Brain microvascular endothelial cell (primary cell): ENCODE measurements around the gene ZFPL1.

Experiments used
- DNase-seq: peaks from one replicate; pipeline ENCODE4 v3.0.0-alpha.2; 2020
- H3K27ac ChIP-seq: fragments of 250-450 bp; sonication (Bioruptor Pico); 2 replicates; pipeline ENCODE4 v1.5.1; 2020; ENCODE audit warnings: mild to moderate bottlenecking, moderate library complexity
- H3K27me3 ChIP-seq: fragments of 250-450 bp; sonication (Bioruptor Pico); replicated peaks from 2 replicates; pipeline ENCODE4 v1.5.1; 2020; ENCODE audit warnings: mild to moderate bottlenecking
- H3K36me3 ChIP-seq: fragments of 250-450 bp; sonication (Bioruptor Pico); replicated peaks from 2 replicates; pipeline ENCODE4 v1.5.1; 2020; ENCODE audit warnings: mild to moderate bottlenecking
- H3K4me3 ChIP-seq: 2 replicates; pipeline ENCODE4 v1.5.1; 2011; ENCODE audit warnings: low read depth, mild to moderate bottlenecking, control low read depth, low read length, moderate library complexity
- in situ Hi-C: cut with HindIII; loops from 2 replicates; pipeline ENCODE4 v1.10.0; 2017; ENCODE audit warnings: low sequenced_read_pairs, low pct_ligation_motif_present
- TF ChIP-seq, protein P1 (sequence below): IDR thresholded peaks from 2 replicates; pipeline ENCODE4 v1.5.1; 2011; ENCODE audit warnings: low read depth, mild to moderate bottlenecking, moderate library complexity, low read length, control low read depth, inconsistent platforms; ENCODE audit errors: missing control alignments

Gene ZFPL1

DNA sequence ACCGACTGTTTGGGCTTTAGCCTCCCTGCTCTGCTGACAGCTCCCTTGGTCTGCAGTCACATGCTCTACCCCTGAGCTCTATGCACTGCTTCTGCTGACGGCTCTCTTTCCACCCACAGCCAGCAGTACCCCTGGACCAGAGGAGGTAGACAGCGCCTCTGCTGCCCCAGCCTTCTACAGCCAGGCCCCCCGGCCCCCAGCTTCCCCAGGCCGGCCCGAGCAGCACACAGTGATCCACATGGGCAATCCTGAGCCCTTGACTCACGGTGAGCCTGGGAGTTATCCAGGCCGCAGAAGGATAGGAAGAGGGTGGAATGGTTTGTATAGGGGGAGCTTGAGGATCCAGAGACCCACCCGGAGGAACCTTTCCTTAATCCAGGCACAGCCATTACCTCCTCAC is 2.8 kb downstream of the ZFPL1 start:
- TF ChIP-seq, protein P1, sequence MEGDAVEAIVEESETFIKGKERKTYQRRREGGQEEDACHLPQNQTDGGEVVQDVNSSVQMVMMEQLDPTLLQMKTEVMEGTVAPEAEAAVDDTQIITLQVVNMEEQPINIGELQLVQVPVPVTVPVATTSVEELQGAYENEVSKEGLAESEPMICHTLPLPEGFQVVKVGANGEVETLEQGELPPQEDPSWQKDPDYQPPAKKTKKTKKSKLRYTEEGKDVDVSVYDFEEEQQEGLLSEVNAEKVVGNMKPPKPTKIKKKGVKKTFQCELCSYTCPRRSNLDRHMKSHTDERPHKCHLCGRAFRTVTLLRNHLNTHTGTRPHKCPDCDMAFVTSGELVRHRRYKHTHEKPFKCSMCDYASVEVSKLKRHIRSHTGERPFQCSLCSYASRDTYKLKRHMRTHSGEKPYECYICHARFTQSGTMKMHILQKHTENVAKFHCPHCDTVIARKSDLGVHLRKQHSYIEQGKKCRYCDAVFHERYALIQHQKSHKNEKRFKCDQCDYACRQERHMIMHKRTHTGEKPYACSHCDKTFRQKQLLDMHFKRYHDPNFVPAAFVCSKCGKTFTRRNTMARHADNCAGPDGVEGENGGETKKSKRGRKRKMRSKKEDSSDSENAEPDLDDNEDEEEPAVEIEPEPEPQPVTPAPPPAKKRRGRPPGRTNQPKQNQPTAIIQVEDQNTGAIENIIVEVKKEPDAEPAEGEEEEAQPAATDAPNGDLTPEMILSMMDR, result no peak
- H3K36me3 ChIP-seq, result peaks cover 22% of the 10 kb centered on the region

DNA sequence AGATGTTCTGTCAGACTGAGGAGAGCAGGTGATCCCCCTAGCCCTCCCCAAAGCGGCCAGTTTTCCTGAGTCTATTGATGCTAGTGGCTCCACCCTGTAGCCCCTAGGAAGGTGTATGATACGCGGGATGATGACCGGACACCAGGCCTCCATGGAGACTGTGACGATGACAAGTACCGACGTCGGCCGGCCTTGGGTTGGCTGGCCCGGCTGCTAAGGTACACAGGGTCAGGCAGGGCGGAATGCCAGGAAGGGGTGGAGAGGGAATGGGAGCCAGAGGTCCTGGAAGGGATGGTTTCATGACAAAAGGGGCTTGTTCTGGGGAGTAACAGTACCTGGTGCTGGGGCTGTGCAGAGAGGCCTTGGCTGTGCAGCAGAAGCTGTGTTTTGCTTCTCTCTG is 3.2 kb downstream of the ZFPL1 start:
- no peak for DNase-seq
- TF ChIP-seq, protein P1, result no peak
- H3K27ac ChIP-seq, result no peak overlapping the region
- no peak overlapping the region for H3K4me3 ChIP-seq
- H3K36me3 ChIP-seq, result peaks cover 22% of the 10 kb centered on the region
- in situ Hi-C loops, result no loop called here
- H3K27me3 ChIP-seq, result no peaks in the 10 kb centered on the region

More for the DNA sequence above, 2.8 kb downstream of the ZFPL1 start:
- DNase-seq, result no peak
- Histone ChIP-seq H3K27me3 (no peaks in the 10 kb centered on the region), H3K27ac (no peak overlapping the region), H3K4me3 (no peak overlapping the region)
- in situ Hi-C loops, result no loop called here

DNA sequence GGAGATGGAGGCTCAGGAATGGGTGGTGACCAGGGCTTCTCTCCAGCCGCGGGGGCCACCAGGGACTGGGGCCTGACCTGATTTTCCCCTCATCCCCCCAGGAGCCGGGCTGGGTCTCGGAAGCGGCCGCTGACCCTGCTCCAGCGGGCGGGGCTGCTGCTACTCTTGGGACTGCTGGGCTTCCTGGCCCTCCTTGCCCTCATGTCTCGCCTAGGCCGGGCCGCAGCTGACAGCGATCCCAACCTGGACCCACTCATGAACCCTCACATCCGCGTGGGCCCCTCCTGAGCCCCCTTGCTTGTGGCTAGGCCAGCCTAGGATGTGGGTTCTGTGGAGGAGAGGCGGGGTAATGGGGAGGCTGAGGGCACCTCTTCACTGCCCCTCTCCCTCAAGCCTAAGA is 3.8 kb downstream of the ZFPL1 start:
- TF ChIP-seq, protein P1, result no peak
- in situ Hi-C loops, result no loop called here
- DNase-seq, result no peak
- H3K36me3 ChIP-seq, result peaks cover 22% of the 10 kb centered on the region
- H3K27me3 ChIP-seq, result no peaks in the 10 kb centered on the region
- no peak overlapping the region for H3K27ac ChIP-seq
- no peak overlapping the region for H3K4me3 ChIP-seq

DNA sequence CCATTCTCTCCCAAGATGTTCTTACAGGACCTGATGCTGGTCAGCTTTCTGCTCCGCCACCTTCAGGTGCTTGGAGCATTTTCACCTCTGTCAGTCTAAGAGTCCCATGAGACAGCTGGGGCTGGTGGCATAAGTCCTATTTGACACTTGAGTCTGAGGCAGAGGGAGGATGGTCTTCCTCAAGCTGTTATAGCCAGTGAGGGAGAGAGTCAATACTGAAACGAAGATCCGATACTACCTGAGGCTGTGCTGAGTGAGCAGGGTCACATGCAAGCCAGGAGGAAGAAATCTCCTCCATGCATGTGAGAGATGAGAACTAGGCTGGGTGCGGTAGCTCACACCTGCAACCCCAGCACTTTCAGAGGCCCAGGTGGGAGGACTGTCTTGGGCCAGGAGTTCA is 5.6 kb downstream of the ZFPL1 start:
- TF ChIP-seq, protein P1, result no peak
- no peak for DNase-seq
- H3K27me3 ChIP-seq, result no peaks in the 10 kb centered on the region
- H3K36me3 ChIP-seq, result peaks cover 22% of the 10 kb centered on the region
- H3K27ac ChIP-seq, result no peak overlapping the region
- in situ Hi-C loops, result no loop called here
- H3K4me3 ChIP-seq, result no peak overlapping the region

DNA sequence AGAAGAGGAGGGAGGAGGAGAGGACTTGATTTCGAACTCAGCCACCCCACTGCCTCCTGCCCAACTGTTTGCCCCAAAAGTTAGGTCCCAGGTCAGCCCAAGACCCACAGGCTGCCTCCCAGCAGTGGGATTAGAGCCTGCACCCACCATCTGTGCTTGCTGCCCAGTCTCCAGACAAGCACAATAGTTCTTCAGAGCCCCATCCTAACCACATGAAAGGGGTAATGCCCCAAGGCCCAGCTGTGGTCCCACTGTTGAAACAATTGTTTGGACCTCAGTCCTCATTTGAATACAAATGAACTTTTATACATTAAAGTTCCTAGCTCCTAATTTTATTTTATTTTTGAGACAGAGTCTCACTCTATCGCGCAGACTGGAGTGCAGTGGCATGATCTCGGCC is 6.6 kb downstream of the ZFPL1 start:
- Histone ChIP-seq H3K4me3 (no peak overlapping the region), H3K27ac (no peak overlapping the region), H3K36me3 (peaks cover 22% of the 10 kb centered on the region), H3K27me3 (no peaks in the 10 kb centered on the region)
- in situ Hi-C loops, result no loop called here
- TF ChIP-seq, protein P1, result no peak
- DNase-seq, result no peak

DNA sequence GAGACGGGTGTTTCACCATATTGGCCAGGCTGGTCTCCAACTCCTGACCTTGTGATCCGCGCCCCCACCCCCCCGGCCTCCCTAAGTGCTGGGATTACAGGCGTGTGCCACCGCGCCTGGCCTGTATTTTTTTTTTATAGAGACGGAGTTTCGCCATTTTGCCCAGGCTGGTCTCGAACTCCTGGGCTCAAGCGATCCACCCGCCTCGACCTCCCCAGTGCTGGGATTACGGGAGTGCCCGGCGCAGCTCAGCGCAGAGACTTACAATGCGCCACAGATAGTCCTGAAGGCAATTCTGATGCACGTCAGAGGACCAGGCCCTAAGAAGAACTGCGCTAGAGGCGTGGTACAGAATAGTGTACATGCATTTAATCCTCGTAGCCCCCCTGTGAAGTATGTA is 11.4 kb downstream of the ZFPL1 start:
- Histone ChIP-seq H3K4me3 (peak overlapping the region; percentile 79), H3K36me3 (no peaks in the 10 kb centered on the region), H3K27me3 (no peaks in the 10 kb centered on the region), H3K27ac (no peak overlapping the region)
- in situ Hi-C loops, result no loop called here
- DNase-seq, result no peak
- TF ChIP-seq, protein P1, result no peak
